GM19240 (cell line): ENCODE results near the gene CADM4.
A peak's percentile ranks its signal among the peaks of the same experiment; 100 is the strongest.
"Not testable (repeated sequence)": the region's sequence is repeated elsewhere in the genome, so short reads cannot be mapped to it uniquely, and the experiment has no call there.

Experiments
- DNase-seq: peaks from one replicate; pipeline ENCODE4 v3.0.0; 2011; ENCODE audit warnings: low spot score; ENCODE audit not compliant: insufficient read length

Gene CADM4

GRCh38 chr19:43664018-43664417, 24.4 kb upstream of the CADM4 start:
- no peak for DNase-seq

DNA sequence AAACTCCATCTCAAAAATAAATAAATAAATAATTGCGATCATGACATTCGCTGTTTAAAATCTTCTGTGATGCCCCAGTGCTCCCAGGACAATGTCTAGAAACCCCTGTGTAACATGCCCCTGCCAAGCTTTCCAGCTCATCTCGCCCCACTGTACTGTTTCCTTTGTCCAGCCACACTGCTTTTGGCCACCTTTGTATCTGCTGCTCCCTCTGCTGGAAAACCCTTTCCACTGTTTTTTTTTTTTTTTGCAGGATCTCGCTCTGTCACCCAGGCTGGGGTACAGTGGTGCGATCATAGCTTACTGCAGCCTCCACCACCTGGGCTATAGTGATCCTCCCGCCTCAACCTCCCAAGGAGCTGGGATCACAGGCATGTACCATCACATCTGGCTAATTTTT, 22.8 kb upstream of the CADM4 start:
- no peak for DNase-seq

DNA sequence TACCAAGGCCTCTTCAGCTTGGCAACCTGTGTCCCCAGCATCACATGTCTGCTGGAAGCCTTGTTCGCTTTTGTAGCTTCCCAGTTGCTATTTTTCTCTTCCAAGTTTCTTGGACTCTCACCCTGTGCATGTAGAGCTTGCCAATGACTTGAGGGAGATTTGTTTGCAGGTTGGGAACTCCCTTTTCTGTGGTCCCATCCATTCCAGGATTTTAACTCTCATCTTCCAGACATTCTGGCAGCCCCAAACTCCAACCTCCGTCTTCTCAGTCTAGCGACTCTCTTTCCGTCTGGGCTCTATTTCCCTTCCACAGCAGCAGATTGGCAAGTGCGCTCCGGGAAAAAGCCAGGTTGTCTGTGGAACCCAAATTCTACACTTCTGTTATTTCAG, 21.3 kb upstream of the CADM4 start:
- DNase-seq = no peak

DNA sequence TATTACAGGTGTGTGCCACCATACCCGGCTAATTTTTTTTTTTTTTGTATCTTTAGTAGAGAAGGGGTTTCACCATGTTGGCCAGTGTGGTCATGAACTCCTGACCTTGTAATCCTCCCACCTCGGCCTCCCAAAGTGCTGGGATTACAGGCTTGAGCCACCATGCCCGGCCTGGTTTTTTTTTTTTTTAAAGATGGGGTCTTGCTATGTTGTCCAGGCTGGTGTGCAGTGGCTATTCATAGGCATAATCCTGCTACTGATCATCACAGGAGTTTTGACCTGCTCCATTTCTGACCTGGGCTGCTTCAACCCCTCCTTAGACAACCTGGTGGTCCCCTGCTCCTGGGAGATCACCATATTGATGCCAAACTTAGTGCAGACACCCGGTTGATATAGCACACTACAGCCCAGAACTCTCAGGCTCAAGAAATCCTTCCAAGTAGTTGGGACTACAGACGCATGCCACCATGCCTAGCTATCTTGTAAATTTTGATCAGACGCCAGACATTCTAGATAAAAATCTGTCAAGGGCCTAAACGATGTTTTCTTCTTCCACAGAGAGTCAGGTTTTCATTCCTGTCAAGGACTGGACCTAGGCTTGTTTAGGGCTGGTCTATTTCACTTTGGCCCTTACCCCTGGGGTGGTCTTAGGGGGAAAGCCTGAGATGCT, 20.8 kb upstream of the CADM4 start:
- DNase-seq = no peak

DNA sequence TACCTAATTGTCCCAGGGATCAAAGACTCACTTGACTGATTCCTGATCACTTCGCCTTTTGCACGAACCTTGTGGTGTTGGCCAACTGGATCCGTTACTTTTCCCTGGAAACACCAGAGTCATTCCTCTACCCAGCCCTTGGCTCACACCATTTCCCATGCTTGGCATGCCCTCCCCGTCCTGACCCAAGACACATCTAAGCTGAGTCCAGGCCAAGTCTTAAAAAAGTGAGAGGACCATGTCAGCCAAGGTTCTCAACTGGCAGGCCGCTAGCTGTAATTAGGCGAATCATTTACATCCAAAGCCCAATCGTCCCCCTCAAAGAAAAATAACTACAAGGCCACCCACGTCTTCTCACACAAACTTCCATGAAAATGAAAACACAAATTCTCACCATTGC, 18.8 kb upstream of the CADM4 start:
- no peak for DNase-seq

GRCh38 chr19:43658001-43658400, 18.4 kb upstream of the CADM4 start:
- no peak for DNase-seq

DNA sequence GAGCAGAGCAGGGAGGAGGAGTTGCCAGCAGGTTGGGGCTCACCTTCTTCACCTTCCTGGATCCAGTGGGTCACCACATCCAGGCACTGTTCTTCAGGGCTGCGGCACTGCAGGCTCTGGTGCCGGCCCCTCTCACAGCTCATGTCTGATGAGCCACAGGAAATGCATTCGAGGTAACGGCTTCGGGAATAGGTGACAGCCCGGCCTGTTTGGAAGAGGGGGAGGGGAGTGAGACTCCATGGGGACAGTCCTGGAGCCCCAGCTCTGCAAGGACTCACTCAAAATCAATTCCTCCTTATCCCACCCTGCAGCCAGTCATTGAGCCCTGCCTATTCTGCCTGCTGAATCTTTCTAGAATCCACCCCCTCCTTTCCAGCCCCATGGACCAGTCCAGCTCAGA, 16.8 kb upstream of the CADM4 start:
- no peak for DNase-seq

GRCh38 chr19:43652546-43652874, 12.9 kb upstream of the CADM4 start:
- no peak for DNase-seq

- peak; percentile 45 for DNase-seq
Measured at GRCh38 chr19:43651758-43652545, 12.3 kb upstream of the CADM4 start.

GRCh38 chr19:43650276-43650675, 10.6 kb upstream of the CADM4 start:
- DNase-seq = not testable (repeated sequence)

DNA sequence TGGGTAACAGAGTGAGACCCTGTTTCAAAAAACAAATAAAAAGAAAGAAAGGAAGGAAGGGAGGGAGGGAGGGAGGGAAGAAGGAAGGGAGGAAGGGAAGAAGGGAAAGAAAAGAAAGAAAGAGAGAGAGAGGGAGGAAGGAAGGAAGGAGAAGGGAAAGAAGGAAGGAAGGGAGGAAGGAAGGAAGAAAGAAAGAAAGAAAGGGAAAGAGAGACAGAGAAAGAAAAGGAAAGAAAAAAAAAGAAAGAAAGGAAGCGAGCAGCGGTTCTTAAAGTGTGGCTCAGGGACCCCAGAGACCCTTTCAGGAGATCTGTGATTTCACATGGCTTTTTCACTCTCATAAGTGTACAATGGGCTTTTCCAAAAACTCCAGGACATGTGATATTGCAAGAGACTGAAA, 9.9 kb upstream of the CADM4 start:
- DNase-seq = no peak

- DNase-seq = no peak
Measured at GRCh38 chr19:43648633-43649032, 9.0 kb upstream of the CADM4 start.

DNA sequence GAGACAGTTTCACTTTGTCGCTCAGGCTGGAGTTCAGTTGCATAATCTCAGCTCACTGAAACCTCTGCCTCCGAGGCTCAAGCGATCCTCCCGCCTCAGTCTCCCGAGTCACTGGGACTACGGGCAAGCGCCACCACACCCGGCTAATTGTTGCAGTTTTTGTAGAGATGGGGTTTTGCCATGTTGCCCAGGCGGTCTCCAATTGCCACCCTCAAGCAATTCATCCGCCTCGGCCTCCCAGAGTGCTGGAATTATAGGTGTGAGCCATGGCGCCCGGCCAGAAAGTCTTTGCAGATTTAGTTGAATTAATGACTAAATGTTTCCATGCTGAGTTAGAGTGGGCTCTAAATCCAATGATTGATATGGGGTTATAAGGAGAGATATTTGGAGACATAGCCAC, 4.5 kb upstream of the CADM4 start:
- no peak for DNase-seq

GRCh38 chr19:43643326-43643725, 3.7 kb upstream of the CADM4 start:
- DNase-seq = no peak

- no peak for DNase-seq
Measured at GRCh38 chr19:43642531-43642930, 2.9 kb upstream of the CADM4 start.

DNA sequence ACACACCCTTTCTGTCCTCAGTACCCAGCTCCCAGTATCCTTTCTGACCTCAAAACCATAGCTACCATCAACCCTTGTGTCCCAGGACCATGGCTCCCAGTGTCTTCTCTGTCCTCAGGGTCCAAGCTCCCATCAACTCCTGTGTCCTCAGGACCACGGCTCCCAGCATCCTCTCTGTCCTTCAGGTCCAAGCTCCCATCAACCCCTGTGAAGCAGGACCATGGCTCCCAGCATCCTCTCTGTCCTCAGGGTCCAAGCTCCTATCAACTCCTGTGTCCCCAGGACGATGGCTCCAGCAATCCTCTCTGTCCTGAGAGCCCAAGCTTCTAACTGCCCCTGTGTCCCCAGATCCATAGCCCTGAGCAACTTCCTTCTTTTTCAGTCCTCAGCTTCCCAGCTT, 1.7 kb upstream of the CADM4 start:
- no peak for DNase-seq

- no peak for DNase-seq
Measured at GRCh38 chr19:43640424-43640757, 741 bp upstream of the CADM4 start.

- no peak for DNase-seq
Measured at GRCh38 chr19:43638995-43639518, 593 bp downstream of the CADM4 start.

- no peak for DNase-seq
Measured at GRCh38 chr19:43638214-43638994, 1.2 kb downstream of the CADM4 start.

DNA sequence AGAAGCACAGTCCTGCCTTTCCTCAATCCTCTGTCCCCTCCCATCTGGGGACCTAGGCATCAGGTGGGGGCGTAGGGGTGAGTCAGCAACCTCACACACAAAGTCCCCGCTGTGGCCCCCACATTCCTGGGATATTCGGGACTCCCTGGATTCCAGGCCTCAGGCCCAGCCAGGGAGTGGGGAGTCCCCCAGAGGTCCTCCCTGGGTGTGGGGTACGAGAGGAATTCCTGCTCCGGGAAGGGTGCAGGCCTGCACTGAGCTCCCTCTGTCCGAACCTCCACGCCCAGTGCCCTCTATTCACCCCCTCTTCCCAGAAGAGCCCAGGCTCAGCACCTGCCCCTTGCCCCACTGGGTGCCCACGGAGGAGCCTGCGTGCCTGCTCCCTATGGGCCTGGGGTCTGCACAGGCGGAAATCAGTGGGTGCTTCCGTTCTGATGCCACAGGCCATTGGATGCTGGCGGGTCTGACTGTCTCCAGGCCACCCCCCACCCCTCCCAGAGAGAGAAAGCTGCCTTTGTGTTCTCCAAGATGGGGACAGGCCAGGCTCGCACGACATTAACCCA, 3.4 kb downstream of the CADM4 start:
- no peak for DNase-seq

GRCh38 chr19:43635561-43635940, 4.1 kb downstream of the CADM4 start:
- not testable (repeated sequence) for DNase-seq
